H9 (cell line): Measurements from ENCODE around the gene BIN1. TPM values are rescaled to one million over a fixed set of nuclear protein-coding genes. Genes with fewer than 3 reads are reported as not detected.

Experiments used
- DNase-seq: peaks from one replicate; pipeline ENCODE4 v3.0.0-alpha.2; 2017
- H2AFZ ChIP-seq: one replicate; pipeline ENCODE4 v1.6.1; 2013; ENCODE audit warnings: mild to moderate bottlenecking, low read length, control low read depth, moderate library complexity
- H2AK5ac ChIP-seq: 2 replicates; pipeline ENCODE4 v1.6.1; 2013; ENCODE audit warnings: low read length, control low read depth, mixed read lengths; ENCODE audit not compliant: insufficient read length
- H2BK120ac ChIP-seq: one replicate; pipeline ENCODE4 v1.6.1; 2013; ENCODE audit warnings: low read depth, mild to moderate bottlenecking, low read length, control low read depth, inconsistent platforms; ENCODE audit not compliant: poor library complexity, severe bottlenecking
- H2BK12ac ChIP-seq: 2 replicates; pipeline ENCODE4 v1.6.1; 2013; ENCODE audit warnings: low read length, control low read depth, mixed read lengths, low read depth; ENCODE audit not compliant: insufficient read length
- H2BK15ac ChIP-seq: 2 replicates; pipeline ENCODE4 v1.6.1; 2013; ENCODE audit warnings: low read depth, low read length, control low read depth
- H2BK20ac ChIP-seq: one replicate; pipeline ENCODE4 v1.6.1; 2013; ENCODE audit warnings: low read depth, mild to moderate bottlenecking, low read length, control low read depth, inconsistent platforms; ENCODE audit not compliant: poor library complexity, severe bottlenecking
- H2BK5ac ChIP-seq: 2 replicates; pipeline ENCODE4 v1.6.1; 2013; ENCODE audit warnings: low read length, control low read depth, mixed read lengths; ENCODE audit not compliant: insufficient read length
- H3K14ac ChIP-seq: 2 replicates; pipeline ENCODE4 v1.6.1; 2013; ENCODE audit warnings: low read length, control low read depth; ENCODE audit not compliant: insufficient read depth
- H3K18ac ChIP-seq: 2 replicates; pipeline ENCODE4 v1.6.1; 2013; ENCODE audit warnings: low read depth, mild to moderate bottlenecking, mixed read lengths, low read length, control low read depth; ENCODE audit not compliant: insufficient read length
- H3K23ac ChIP-seq: 2 replicates; pipeline ENCODE4 v1.6.1; 2013; ENCODE audit warnings: low read length, control low read depth, mixed read lengths, low read depth; ENCODE audit not compliant: insufficient read length
- H3K23me2 ChIP-seq: 2 replicates; pipeline ENCODE4 v1.6.1; 2013; ENCODE audit warnings: low read depth, mild to moderate bottlenecking, mixed read lengths, low read length, control low read depth; ENCODE audit not compliant: insufficient read length, poor library complexity, severe bottlenecking
- H3K27ac ChIP-seq: 2 replicates; pipeline ENCODE4 v1.5.1; 2013; ENCODE audit warnings: low read length, control low read depth, mixed read lengths, low read depth; ENCODE audit not compliant: insufficient read length
- H3K27me3 ChIP-seq: 2 replicates; pipeline ENCODE4 v1.6.1; 2013; ENCODE audit warnings: low read length, control low read depth, inconsistent platforms; ENCODE audit not compliant: insufficient read depth
- H3K4ac ChIP-seq: 2 replicates; pipeline ENCODE4 v1.6.1; 2013; ENCODE audit warnings: low read depth, mild to moderate bottlenecking, control low read depth, inconsistent platforms, low read length, moderate library complexity
- H3K4me1 ChIP-seq: 2 replicates; pipeline ENCODE4 v1.6.1; 2013; ENCODE audit warnings: low read length, control low read depth, inconsistent platforms; ENCODE audit not compliant: insufficient read depth
- H3K4me2 ChIP-seq: 2 replicates; pipeline ENCODE4 v1.6.1; 2013; ENCODE audit warnings: low read length, control low read depth, mixed read lengths; ENCODE audit not compliant: insufficient read length, insufficient read depth
- H3K56ac ChIP-seq: 2 replicates; pipeline ENCODE4 v1.6.1; 2013; ENCODE audit warnings: low read depth, mild to moderate bottlenecking, mixed read lengths, low read length, control low read depth; ENCODE audit not compliant: insufficient read length
- H3K79me1 ChIP-seq: 2 replicates; pipeline ENCODE4 v1.6.1; 2013; ENCODE audit warnings: low read depth, mild to moderate bottlenecking, moderate library complexity, low read length, control low read depth, inconsistent platforms; ENCODE audit not compliant: insufficient read depth, poor library complexity, severe bottlenecking
- H3K79me2 ChIP-seq: 2 replicates; pipeline ENCODE4 v1.6.1; 2013; ENCODE audit warnings: low read length, control low read depth, inconsistent platforms; ENCODE audit not compliant: insufficient read depth
- H3K9ac ChIP-seq: 2 replicates; pipeline ENCODE4 v1.6.1; 2013; ENCODE audit warnings: low read length, control low read depth, mixed read lengths; ENCODE audit not compliant: insufficient read length; ENCODE audit errors: extremely low read depth
- H3K9me3 ChIP-seq: one replicate; pipeline ENCODE4 v1.6.1; 2013; ENCODE audit warnings: low read depth, low read length, inconsistent platforms; ENCODE audit not compliant: control insufficient read depth
- H3T11ph ChIP-seq: one replicate; pipeline ENCODE4 v1.6.1; 2013; ENCODE audit warnings: mild to moderate bottlenecking, low read length, control low read depth, inconsistent platforms
- H4K20me1 ChIP-seq: one replicate; pipeline ENCODE4 v1.6.1; 2013; ENCODE audit not compliant: control insufficient read depth, insufficient read length, insufficient read depth
- H4K5ac ChIP-seq: 2 replicates; pipeline ENCODE4 v1.6.1; 2013; ENCODE audit warnings: low read depth, mild to moderate bottlenecking, mixed read lengths, low read length, control low read depth; ENCODE audit not compliant: insufficient read length
- H4K8ac ChIP-seq: replicated peaks from 2 replicates; pipeline ENCODE4 v1.6.1; 2013; ENCODE audit warnings: low read length, control low read depth, mixed read lengths, low read depth; ENCODE audit not compliant: insufficient read length
- H4K91ac ChIP-seq: 2 replicates; pipeline ENCODE4 v1.6.1; 2013; ENCODE audit warnings: low read depth, mild to moderate bottlenecking, moderate library complexity, mixed read lengths, low read length, control low read depth; ENCODE audit not compliant: insufficient read length
- H3K27ac Mint-ChIP-seq, 3 experiments: 2 replicates in 2 of 3; 3 replicates in 1 of 3; pipeline ENCODE4 v1.8.0; 2020 to 2021; ENCODE audit warnings: mixed read lengths in 3 of 3, mild to moderate bottlenecking in 1 of 3, moderate library complexity in 1 of 3
- H3K27me3 Mint-ChIP-seq: 2 replicates; pipeline ENCODE4 v1.8.0; 2021; ENCODE audit warnings: low read depth, mild to moderate bottlenecking, moderate library complexity, mixed read lengths
- H3K36me3 Mint-ChIP-seq, 3 experiments: 2 replicates in 2 of 3; 3 replicates in 1 of 3; pipeline ENCODE4 v1.8.0; 2020 to 2021; ENCODE audit warnings: low read depth in 3 of 3, mixed read lengths in 3 of 3; ENCODE audit not compliant: insufficient read depth in 1 of 3
- H3K4me1 Mint-ChIP-seq, 2 experiments: 2 replicates each; pipeline ENCODE4 v1.8.0; 2020; ENCODE audit warnings: mixed read lengths in 2 of 2
- H3K4me3 Mint-ChIP-seq, 2 experiments: 2 replicates in 1 of 2; 3 replicates in 1 of 2; pipeline ENCODE4 v1.8.0; 2020 to 2021; ENCODE audit warnings: mild to moderate bottlenecking in 2 of 2, mixed read lengths in 2 of 2, moderate library complexity in 1 of 2
- H3K9me3 Mint-ChIP-seq, 2 experiments: 2 replicates in 1 of 2; 3 replicates in 1 of 2; pipeline ENCODE4 v1.8.0; 2020; ENCODE audit warnings: mild to moderate bottlenecking in 2 of 2, mixed read lengths in 2 of 2, moderate library complexity in 1 of 2
- WGBS: extraction: QIAGEN DNeasy Blood & Tissue Kit; methylation state at CpG from one replicate; pipeline ENCODE4 v1.1.7; 2013; ENCODE audit warnings: missing lambda C conversion rate, low lambda C conversion rate, mixed read lengths; ENCODE audit not compliant: insufficient read length; ENCODE audit errors: extremely low coverage; 5-methylcytosine and 5-hydroxymethylcytosine counted together
- total RNA-seq: library from RNA; stranded (reverse); gene quantifications from 2 replicates; pipeline ENCODE4 v1.2.1, GENCODE V29; 2021
- TF ChIP-seq, protein P1 (sequence below): fragments of 200-600 bp; sonication (generic); conservative IDR thresholded peaks from 3 replicates; pipeline ENCODE4 v1.8.0; 2021; ENCODE audit warnings: antibody characterized with exemption, mild to moderate bottlenecking

The BIN1 gene
- total RNA-seq, 1 experiment from 2014 or later = 32.0 TPM

DNA sequence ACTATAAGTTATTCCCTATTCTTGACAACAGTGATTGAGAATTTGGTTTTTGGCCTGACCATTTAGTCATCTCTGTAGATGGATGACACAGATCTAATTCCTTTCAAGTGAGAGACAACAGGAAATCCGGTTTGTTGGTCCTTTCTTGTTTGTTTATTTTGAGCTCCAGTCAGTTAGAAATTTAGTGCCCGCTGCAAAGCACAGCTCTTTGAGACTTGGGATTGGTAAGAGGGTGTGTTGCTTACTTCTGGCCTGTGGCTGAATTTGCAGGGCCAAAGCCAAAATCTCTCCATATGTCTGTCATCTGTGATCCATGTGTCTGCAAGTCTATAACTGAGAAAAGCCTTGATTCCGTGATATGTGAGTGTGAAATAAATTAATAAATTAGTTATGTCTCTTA, 74.3 kb downstream of the BIN1 start:
- Histone ChIP-seq H2BK20ac (no peak overlapping the region), H2BK12ac (no peak overlapping the region), H3K27me3 (no peaks in the 10 kb centered on the region), H2BK5ac (no peak overlapping the region), H4K8ac (no peak overlapping the region), H4K5ac (no peak overlapping the region), H3T11ph (no peak overlapping the region), H3K9ac (no peak overlapping the region), H3K56ac (no peak overlapping the region), H3K14ac (no peak overlapping the region), H3K4me1 (no peaks in the 10 kb centered on the region), H2BK15ac (no peak overlapping the region), H3K4me2 (no peak overlapping the region), H3K23ac (no peak overlapping the region), H2AK5ac (no peak overlapping the region), H4K20me1 (no peaks in the 10 kb centered on the region), H3K18ac (no peak overlapping the region), H3K23me2 (no peaks in the 10 kb centered on the region), H2AFZ (no peak overlapping the region), H2BK120ac (no peak overlapping the region), H4K91ac (no peak overlapping the region), H3K27ac (no peak overlapping the region), H3K4ac (no peak overlapping the region), H3K9me3 (no peaks in the 10 kb centered on the region), H3K79me1 (no peaks in the 10 kb centered on the region), H3K79me2 (no peaks in the 10 kb centered on the region)
- Mint-ChIP-seq H3K4me3 (no peak overlapping the region), H3K27me3 (peaks cover 2% of the 10 kb centered on the region; the same call in 1 of the 2 replicates), H3K4me1 (no peaks in the 10 kb centered on the region), H3K27ac (no peak overlapping the region), H3K9me3 (no peaks in the 10 kb centered on the region), H3K36me3 (no peaks in the 10 kb centered on the region)
- no CpG with 5 or more reads among the region's 3 CpGs for WGBS
- DNase-seq = no peak
- TF ChIP-seq, protein P1, sequence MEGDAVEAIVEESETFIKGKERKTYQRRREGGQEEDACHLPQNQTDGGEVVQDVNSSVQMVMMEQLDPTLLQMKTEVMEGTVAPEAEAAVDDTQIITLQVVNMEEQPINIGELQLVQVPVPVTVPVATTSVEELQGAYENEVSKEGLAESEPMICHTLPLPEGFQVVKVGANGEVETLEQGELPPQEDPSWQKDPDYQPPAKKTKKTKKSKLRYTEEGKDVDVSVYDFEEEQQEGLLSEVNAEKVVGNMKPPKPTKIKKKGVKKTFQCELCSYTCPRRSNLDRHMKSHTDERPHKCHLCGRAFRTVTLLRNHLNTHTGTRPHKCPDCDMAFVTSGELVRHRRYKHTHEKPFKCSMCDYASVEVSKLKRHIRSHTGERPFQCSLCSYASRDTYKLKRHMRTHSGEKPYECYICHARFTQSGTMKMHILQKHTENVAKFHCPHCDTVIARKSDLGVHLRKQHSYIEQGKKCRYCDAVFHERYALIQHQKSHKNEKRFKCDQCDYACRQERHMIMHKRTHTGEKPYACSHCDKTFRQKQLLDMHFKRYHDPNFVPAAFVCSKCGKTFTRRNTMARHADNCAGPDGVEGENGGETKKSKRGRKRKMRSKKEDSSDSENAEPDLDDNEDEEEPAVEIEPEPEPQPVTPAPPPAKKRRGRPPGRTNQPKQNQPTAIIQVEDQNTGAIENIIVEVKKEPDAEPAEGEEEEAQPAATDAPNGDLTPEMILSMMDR = no peak
